ENCODE results near the gene PLCL2.
"Not testable (repeated sequence)": the region's sequence is repeated elsewhere in the genome, so short reads cannot be mapped to it uniquely, and the experiment has no call there.

PLCL2 gene

GRCh38 chr3:17092583-17092933 is 207.8 kb downstream of the PLCL2 start:
- Histone ChIP-seq H3K36me3 (ENCODE audit: insufficient read depth, low read length) (no peaks in the 10 kb centered on the region), H3K4me3 (ENCODE audit: low read depth in 1 of 2, low read length in 2 of 2) (no peak overlapping the region), H3K4me1 (ENCODE audit: insufficient read depth, low read length) (no peaks in the 10 kb centered on the region), H3K9me3 (ENCODE audit: low read length) (no peaks in the 10 kb centered on the region), H3K27me3 (ENCODE audit: control insufficient read depth in 1 of 2, insufficient read depth in 2 of 2, low read length in 2 of 2) (no peaks in the 10 kb centered on the region), H3K9ac (ENCODE audit: low read length) (no peak overlapping the region), H3K27ac (ENCODE audit: low read depth, low read length) (no peak overlapping the region)

- no peaks in the 10 kb centered on the region for H3K27me3 ChIP-seq (ENCODE audit: control insufficient read depth in 1 of 2, insufficient read depth in 2 of 2, low read length in 2 of 2)
- no peak overlapping the region for H3K9ac ChIP-seq (ENCODE audit: low read length)
- H3K36me3 ChIP-seq (ENCODE audit: insufficient read depth, low read length) = no peaks in the 10 kb centered on the region
- no peaks in the 10 kb centered on the region for H3K4me1 ChIP-seq (ENCODE audit: insufficient read depth, low read length)
- H3K4me3 ChIP-seq (ENCODE audit: low read depth in 1 of 2, low read length in 2 of 2) = no peak overlapping the region
- H3K27ac ChIP-seq (ENCODE audit: low read depth, low read length) = no peak overlapping the region
- no peaks in the 10 kb centered on the region for H3K9me3 ChIP-seq (ENCODE audit: low read length)
Observed at GRCh38 chr3:17094551-17094950, 209.8 kb downstream of the PLCL2 start.

GRCh38 chr3:17103579-17103978 is 218.8 kb downstream of the PLCL2 start:
- H3K4me3 ChIP-seq (ENCODE audit: low read depth in 1 of 2, low read length in 2 of 2) = no peak overlapping the region
- H3K36me3 ChIP-seq (ENCODE audit: insufficient read depth, low read length) = no peaks in the 10 kb centered on the region
- H3K27me3 ChIP-seq (ENCODE audit: control insufficient read depth in 1 of 2, insufficient read depth in 2 of 2, low read length in 2 of 2) = no peaks in the 10 kb centered on the region
- H3K9ac ChIP-seq (ENCODE audit: low read length) = no peak overlapping the region
- H3K4me1 ChIP-seq (ENCODE audit: insufficient read depth, low read length) = no peaks in the 10 kb centered on the region
- H3K27ac ChIP-seq (ENCODE audit: low read depth, low read length) = no peak overlapping the region
- no peaks in the 10 kb centered on the region for H3K9me3 ChIP-seq (ENCODE audit: low read length)

GRCh38 chr3:17106801-17107200 is 222.0 kb downstream of the PLCL2 start:
- H3K4me1 ChIP-seq (ENCODE audit: insufficient read depth, low read length); H3K4me3 ChIP-seq (ENCODE audit: low read depth in 1 of 2, low read length in 2 of 2); H3K27ac ChIP-seq (ENCODE audit: low read depth, low read length); H3K9ac ChIP-seq (ENCODE audit: low read length); H3K36me3 ChIP-seq (ENCODE audit: insufficient read depth, low read length); H3K27me3 ChIP-seq (ENCODE audit: control insufficient read depth in 1 of 2, insufficient read depth in 2 of 2, low read length in 2 of 2); H3K9me3 ChIP-seq (ENCODE audit: low read length): not testable (repeated sequence)

- Histone ChIP-seq H3K9me3 (ENCODE audit: low read length) (no peaks in the 10 kb centered on the region), H3K4me3 (ENCODE audit: low read depth in 1 of 2, low read length in 2 of 2) (no peak overlapping the region), H3K4me1 (ENCODE audit: insufficient read depth, low read length) (no peaks in the 10 kb centered on the region), H3K9ac (ENCODE audit: low read length) (no peak overlapping the region), H3K27ac (ENCODE audit: low read depth, low read length) (no peak overlapping the region), H3K27me3 (ENCODE audit: control insufficient read depth in 1 of 2, insufficient read depth in 2 of 2, low read length in 2 of 2) (no peaks in the 10 kb centered on the region), H3K36me3 (ENCODE audit: insufficient read depth, low read length) (no peaks in the 10 kb centered on the region)
Observed at GRCh38 chr3:17110660-17111396, 226.1 kb downstream of the PLCL2 start.

GRCh38 chr3:17111586-17111985 is 226.8 kb downstream of the PLCL2 start:
- no peak overlapping the region for H3K9ac ChIP-seq (ENCODE audit: low read length)
- H3K9me3 ChIP-seq (ENCODE audit: low read length) = no peaks in the 10 kb centered on the region
- no peaks in the 10 kb centered on the region for H3K27me3 ChIP-seq (ENCODE audit: control insufficient read depth in 1 of 2, insufficient read depth in 2 of 2, low read length in 2 of 2)
- no peaks in the 10 kb centered on the region for H3K36me3 ChIP-seq (ENCODE audit: insufficient read depth, low read length)
- no peaks in the 10 kb centered on the region for H3K4me1 ChIP-seq (ENCODE audit: insufficient read depth, low read length)
- H3K27ac ChIP-seq (ENCODE audit: low read depth, low read length) = no peak overlapping the region
- no peak overlapping the region for H3K4me3 ChIP-seq (ENCODE audit: low read depth in 1 of 2, low read length in 2 of 2)

GRCh38 chr3:17115186-17115585 is 230.4 kb downstream of the PLCL2 start:
- no peak overlapping the region for H3K4me3 ChIP-seq (ENCODE audit: low read depth in 1 of 2, low read length in 2 of 2)
- no peaks in the 10 kb centered on the region for H3K9me3 ChIP-seq (ENCODE audit: low read length)
- H3K27me3 ChIP-seq (ENCODE audit: control insufficient read depth in 1 of 2, insufficient read depth in 2 of 2, low read length in 2 of 2) = no peaks in the 10 kb centered on the region
- H3K36me3 ChIP-seq (ENCODE audit: insufficient read depth, low read length) = no peaks in the 10 kb centered on the region
- H3K27ac ChIP-seq (ENCODE audit: low read depth, low read length) = no peak overlapping the region
- no peaks in the 10 kb centered on the region for H3K4me1 ChIP-seq (ENCODE audit: insufficient read depth, low read length)
- H3K9ac ChIP-seq (ENCODE audit: low read length) = no peak overlapping the region

GRCh38 chr3:17116007-17116600 is 231.3 kb downstream of the PLCL2 start:
- Histone ChIP-seq H3K4me1 (ENCODE audit: insufficient read depth, low read length) (no peaks in the 10 kb centered on the region), H3K27me3 (ENCODE audit: control insufficient read depth in 1 of 2, insufficient read depth in 2 of 2, low read length in 2 of 2) (no peaks in the 10 kb centered on the region), H3K9me3 (ENCODE audit: low read length) (no peaks in the 10 kb centered on the region), H3K27ac (ENCODE audit: low read depth, low read length) (no peak overlapping the region), H3K4me3 (ENCODE audit: low read depth in 1 of 2, low read length in 2 of 2) (no peak overlapping the region), H3K9ac (ENCODE audit: low read length) (no peak overlapping the region), H3K36me3 (ENCODE audit: insufficient read depth, low read length) (no peaks in the 10 kb centered on the region)

GRCh38 chr3:17118771-17119170 is 234.0 kb downstream of the PLCL2 start:
- H3K27me3 ChIP-seq (ENCODE audit: control insufficient read depth in 1 of 2, insufficient read depth in 2 of 2, low read length in 2 of 2) = no peaks in the 10 kb centered on the region
- no peaks in the 10 kb centered on the region for H3K9me3 ChIP-seq (ENCODE audit: low read length)
- no peaks in the 10 kb centered on the region for H3K4me1 ChIP-seq (ENCODE audit: insufficient read depth, low read length)
- H3K4me3 ChIP-seq (ENCODE audit: low read depth in 1 of 2, low read length in 2 of 2) = no peak overlapping the region
- no peak overlapping the region for H3K9ac ChIP-seq (ENCODE audit: low read length)
- no peaks in the 10 kb centered on the region for H3K36me3 ChIP-seq (ENCODE audit: insufficient read depth, low read length)
- no peak overlapping the region for H3K27ac ChIP-seq (ENCODE audit: low read depth, low read length)

- Histone ChIP-seq H3K9ac (ENCODE audit: low read length) (no peak overlapping the region), H3K4me1 (ENCODE audit: insufficient read depth, low read length) (no peaks in the 10 kb centered on the region), H3K4me3 (ENCODE audit: low read depth in 1 of 2, low read length in 2 of 2) (no peak overlapping the region)
Observed at GRCh38 chr3:17119201-17120072, 234.7 kb downstream of the PLCL2 start.

GRCh38 chr3:17120115-17120514 is 235.4 kb downstream of the PLCL2 start:
- Histone ChIP-seq H3K36me3 (ENCODE audit: insufficient read depth, low read length) (no peaks in the 10 kb centered on the region), H3K4me1 (ENCODE audit: insufficient read depth, low read length) (no peaks in the 10 kb centered on the region), H3K9ac (ENCODE audit: low read length) (no peak overlapping the region), H3K9me3 (ENCODE audit: low read length) (no peaks in the 10 kb centered on the region), H3K4me3 (ENCODE audit: low read depth in 1 of 2, low read length in 2 of 2) (no peak overlapping the region), H3K27ac (ENCODE audit: low read depth, low read length) (no peak overlapping the region), H3K27me3 (ENCODE audit: control insufficient read depth in 1 of 2, insufficient read depth in 2 of 2, low read length in 2 of 2) (no peaks in the 10 kb centered on the region)

More at GRCh38 chr3:17119201-17120072, 234.7 kb downstream of the PLCL2 start:
- Histone ChIP-seq H3K27me3 (ENCODE audit: control insufficient read depth in 1 of 2, insufficient read depth in 2 of 2, low read length in 2 of 2) (no peaks in the 10 kb centered on the region), H3K36me3 (ENCODE audit: insufficient read depth, low read length) (no peaks in the 10 kb centered on the region), H3K9me3 (ENCODE audit: low read length) (no peaks in the 10 kb centered on the region), H3K27ac (ENCODE audit: low read depth, low read length) (no peak overlapping the region)

Data from muscle layer of colon (tissue), 2 donors.